Measurements from ENCODE around the gene SYT10.
"Not testable (repeated sequence)": the region's sequence is repeated elsewhere in the genome, so short reads cannot be mapped to it uniquely, and the experiment has no call there.

The SYT10 gene

GRCh38 chr12:33331961-33332398 lies 107.6 kb downstream of the SYT10 start:
- not testable (repeated sequence) for H3K9me3 ChIP-seq (ENCODE audit: control insufficient read depth, low read length); H2BK15ac ChIP-seq (ENCODE audit: low read depth, poor library complexity, severe bottlenecking); H3K27me3 ChIP-seq (ENCODE audit: control insufficient read depth in 1 of 2, insufficient read depth in 1 of 2, low read length in 2 of 2); H2AFZ ChIP-seq (ENCODE audit: low read depth, low read length); H3K14ac ChIP-seq (ENCODE audit: low read length in 2 of 2); H3K4me3 ChIP-seq (ENCODE audit: insufficient read depth in 1 of 2, low read depth in 1 of 2, low read length in 2 of 2); H3K4me1 ChIP-seq (ENCODE audit: control insufficient read depth, insufficient read depth, low read depth, low read length); H3K9ac ChIP-seq (ENCODE audit: low read length); H4K8ac ChIP-seq (ENCODE audit: low read length); H3K4me2 ChIP-seq (ENCODE audit: low read length, poor library complexity, severe bottlenecking); H3K4ac ChIP-seq (ENCODE audit: low read depth in 1 of 2, low read length in 2 of 2); H2AK5ac ChIP-seq (ENCODE audit: low read length, severe bottlenecking); H3K79me1 ChIP-seq (replicated peaks; ENCODE audit: low read length, poor library complexity, severe bottlenecking); H3K27ac ChIP-seq (ENCODE audit: low read length, poor library complexity, severe bottlenecking); H2BK120ac ChIP-seq (ENCODE audit: low read depth, low read length); H3K18ac ChIP-seq (ENCODE audit: low read depth in 1 of 2, low read length in 2 of 2); DNase-seq; H3K36me3 ChIP-seq (ENCODE audit: control insufficient read depth in 1 of 2, insufficient read depth in 2 of 2, low read depth in 1 of 2, low read length in 2 of 2); H3K23ac ChIP-seq (ENCODE audit: low read length in 2 of 2); H2BK12ac ChIP-seq (ENCODE audit: low read length in 2 of 2); H4K91ac ChIP-seq (ENCODE audit: low read length); H2BK5ac ChIP-seq (ENCODE audit: low read depth, low read length, poor library complexity, severe bottlenecking)
- 88% methylated on average over 14 of the region's 15 CpGs for WGBS

GRCh38 chr12:33330940-33331339 lies 108.7 kb downstream of the SYT10 start:
- H3K4ac ChIP-seq (ENCODE audit: low read depth in 1 of 2, low read length in 2 of 2), result no peak overlapping the region
- H2BK120ac ChIP-seq (ENCODE audit: low read depth, low read length), result no peak overlapping the region
- H3K4me3 ChIP-seq (ENCODE audit: insufficient read depth in 1 of 2, low read depth in 1 of 2, low read length in 2 of 2), result no peak overlapping the region
- H3K9ac ChIP-seq (ENCODE audit: low read length), result no peak overlapping the region
- H3K27ac ChIP-seq (ENCODE audit: low read length, poor library complexity, severe bottlenecking), result no peak overlapping the region
- no peak overlapping the region for H3K23ac ChIP-seq (ENCODE audit: low read length in 2 of 2)
- no peak overlapping the region for H2AFZ ChIP-seq (ENCODE audit: low read depth, low read length)
- no peaks in the 10 kb centered on the region for H3K9me3 ChIP-seq (ENCODE audit: control insufficient read depth, low read length)
- H4K91ac ChIP-seq (ENCODE audit: low read length), result no peak overlapping the region
- no peak overlapping the region for H2BK5ac ChIP-seq (ENCODE audit: low read depth, low read length, poor library complexity, severe bottlenecking)
- no peak for DNase-seq
- H4K8ac ChIP-seq (ENCODE audit: low read length), result no peak overlapping the region
- H3K4me2 ChIP-seq (ENCODE audit: low read length, poor library complexity, severe bottlenecking), result no peak overlapping the region
- WGBS, result 67% methylated on average over 1 of the region's 2 CpGs
- no peak overlapping the region for H2AK5ac ChIP-seq (ENCODE audit: low read length, severe bottlenecking)
- no peak overlapping the region for H2BK12ac ChIP-seq (ENCODE audit: low read length in 2 of 2)
- H3K36me3 ChIP-seq (ENCODE audit: control insufficient read depth in 1 of 2, insufficient read depth in 2 of 2, low read depth in 1 of 2, low read length in 2 of 2), result no peaks in the 10 kb centered on the region
- no peak overlapping the region for H2BK15ac ChIP-seq (ENCODE audit: low read depth, poor library complexity, severe bottlenecking)
- no peaks in the 10 kb centered on the region for H3K4me1 ChIP-seq (ENCODE audit: control insufficient read depth, insufficient read depth, low read depth, low read length)
- no peak overlapping the region for H3K14ac ChIP-seq (ENCODE audit: low read length in 2 of 2)
- no peak overlapping the region for H3K18ac ChIP-seq (ENCODE audit: low read depth in 1 of 2, low read length in 2 of 2)
- H3K27me3 ChIP-seq (ENCODE audit: control insufficient read depth in 1 of 2, insufficient read depth in 1 of 2, low read length in 2 of 2), result no peaks in the 10 kb centered on the region
- H3K79me1 ChIP-seq (replicated peaks; ENCODE audit: low read length, poor library complexity, severe bottlenecking), result no peaks in the 10 kb centered on the region

All from mesenchymal stem cell (in vitro differentiated cells and primary cell).